ENCODE data around the gene WDR70. TPM values are rescaled to one million over a fixed set of nuclear protein-coding genes. Genes with fewer than 3 reads are reported as not detected.
"Not testable (repeated sequence)": the region's sequence is repeated elsewhere in the genome, so short reads cannot be mapped to it uniquely, and the experiment has no call there.

WDR70 gene
- total RNA-seq, 1 experiment from 2014 or later: 35.0 TPM

- peaks cover 58% of the 10 kb centered on the region for H3K36me3 Mint-ChIP-seq
- no peak for ATAC-seq
- no peak for DNase-seq (ENCODE audit: low spot score)
- no peak overlapping the region for H3K27ac Mint-ChIP-seq
- H3K9me3 Mint-ChIP-seq: peaks cover 55% of the 10 kb centered on the region
- H3K27me3 Mint-ChIP-seq (ENCODE audit: low read depth): peaks cover 3% of the 10 kb centered on the region; the same call in 1 of the 2 replicates
- CTCF ChIA-PET: no interaction called here
- TF ChIP-seq ERG (CRISPR knock-in tag; IDR thresholded peaks at IDR 0.05): no peak
- TF ChIP-seq RORB (CRISPR knock-in tag; IDR thresholded peaks at IDR 0.05): no peak
- no peak for TF ChIP-seq ZNF263 (CRISPR knock-in tag; IDR thresholded peaks at IDR 0.05; ENCODE audit: low read depth)
- TF ChIP-seq GRHL2 (CRISPR knock-in tag; IDR thresholded peaks at IDR 0.05; ENCODE audit: insufficient replicate concordance, severe bottlenecking): no peak
- TF ChIP-seq CTCF (IDR thresholded peaks at IDR 0.05): no peak
- no peak for TF ChIP-seq SMAD4 (CRISPR knock-in tag; IDR thresholded peaks at IDR 0.05)
- POLR2A ChIA-PET: no interaction called here
- peaks cover 9% of the 10 kb centered on the region for H3K4me1 Mint-ChIP-seq
- no peak overlapping the region for H3K4me3 Mint-ChIP-seq
These were observed 99.2 kb downstream of the WDR70 start for GRCh38 chr5:37478121-37478894.

GRCh38 chr5:37481395-37481794 lies 102.3 kb downstream of the WDR70 start:
- H3K27ac Mint-ChIP-seq; DNase-seq (ENCODE audit: low spot score); CTCF ChIA-PET; H3K4me1 Mint-ChIP-seq; ATAC-seq; POLR2A ChIA-PET; H3K4me3 Mint-ChIP-seq; H3K27me3 Mint-ChIP-seq (ENCODE audit: low read depth): not testable (repeated sequence)
- H3K9me3 Mint-ChIP-seq: peaks cover 54% of the 10 kb centered on the region
- peaks cover 68% of the 10 kb centered on the region for H3K36me3 Mint-ChIP-seq

- Mint-ChIP-seq H3K4me3 (no peak overlapping the region), H3K9me3 (peaks cover 10% of the 10 kb centered on the region), H3K4me1 (no peaks in the 10 kb centered on the region), H3K36me3 (peaks cover 6% of the 10 kb centered on the region), H3K27me3 (ENCODE audit: low read depth) (no peaks in the 10 kb centered on the region), H3K27ac (no peak overlapping the region)
- ChIA-PET POLR2A (no interaction called here), CTCF (no interaction called here)
- peak; percentile 71 for ATAC-seq
- TF ChIP-seq SMAD4 (CRISPR knock-in tag; IDR thresholded peaks at IDR 0.05) (no peak), ZNF219 (CRISPR knock-in tag; IDR thresholded peaks at IDR 0.05; ENCODE audit: borderline replicate concordance) (no peak), USF2 (CRISPR knock-in tag; IDR thresholded peaks at IDR 0.05) (no peak), ZNF396 (CRISPR knock-in tag; IDR thresholded peaks at IDR 0.05; ENCODE audit: borderline replicate concordance) (no peak), HMGXB4 (CRISPR knock-in tag; IDR thresholded peaks at IDR 0.05) (no peak), ZNF263 (CRISPR knock-in tag; IDR thresholded peaks at IDR 0.05; ENCODE audit: low read depth) (no peak), GABPB1 (CRISPR knock-in tag; IDR thresholded peaks at IDR 0.05) (no peak), GTF2I (CRISPR knock-in tag; conservative IDR thresholded peaks at IDR 0.05) (no peak), AFF4 (CRISPR knock-in tag; IDR thresholded peaks at IDR 0.05; ENCODE audit: borderline replicate concordance) (no peak), MLX (CRISPR knock-in tag; IDR thresholded peaks at IDR 0.05) (no peak), ZNF121 (CRISPR knock-in tag; IDR thresholded peaks at IDR 0.05) (no peak), TEAD1 (CRISPR knock-in tag; IDR thresholded peaks at IDR 0.05) (no peak), CDX4 (CRISPR knock-in tag; IDR thresholded peaks at IDR 0.05; ENCODE audit: borderline replicate concordance) (no peak)
- no peak for DNase-seq (ENCODE audit: low spot score)
These were observed 111.1 kb downstream of the WDR70 start for GRCh38 chr5:37490120-37490810.

Data from WTC11 (cell line).